Thymus (tissue), 11 donors: ENCODE data around the gene MCC. TPM values are rescaled to one million over a fixed set of nuclear protein-coding genes. Genes with fewer than 3 reads are reported as not detected.
A peak's percentile ranks its signal among the peaks of the same experiment; 100 is the strongest.

ENCODE experiments used
- DNase-seq, 9 donors: peaks; one replicate each; pipeline ENCODE4 v3.0.0-alpha.2; 2013; ENCODE audit warnings: low spot score in 9 of 9, low read depth in 6 of 9, missing footprints in 1 of 9
- H3K27ac ChIP-seq, 2 donors: one replicate each; pipeline ENCODE4 v1.5.1; 2013; ENCODE audit warnings: control low read depth in 1 of 2, low read depth in 1 of 2, low read length in 1 of 2, mild to moderate bottlenecking in 1 of 2, moderate library complexity in 1 of 2
- H3K27me3 ChIP-seq, 2 donors: one replicate each; pipeline ENCODE4 v1.5.1; 2013; ENCODE audit warnings: low read length in 1 of 2; ENCODE audit not compliant: control insufficient read depth in 2 of 2, insufficient read depth in 1 of 2
- H3K36me3 ChIP-seq, 2 donors: one replicate each; pipeline ENCODE4 v1.5.1; 2013; ENCODE audit warnings: low read length in 1 of 2, mild to moderate bottlenecking in 1 of 2, moderate library complexity in 1 of 2; ENCODE audit not compliant: control insufficient read depth in 2 of 2, insufficient read depth in 2 of 2
- H3K4me1 ChIP-seq, 2 donors: one replicate each; pipeline ENCODE4 v1.5.1; 2013; ENCODE audit warnings: low read length in 2 of 2; ENCODE audit not compliant: control insufficient read depth in 2 of 2, insufficient read depth in 2 of 2
- H3K4me3 ChIP-seq, 2 donors: one replicate each; pipeline ENCODE4 v1.5.1; 2013; ENCODE audit warnings: low read length in 2 of 2, control low read depth in 1 of 2, mild to moderate bottlenecking in 1 of 2
- H3K9me3 ChIP-seq, 2 donors: one replicate each; pipeline ENCODE4 v1.5.1; 2013; ENCODE audit warnings: low read length in 1 of 2, mild to moderate bottlenecking in 1 of 2; ENCODE audit not compliant: control insufficient read depth in 2 of 2, insufficient read depth in 1 of 2
- WGBS: extraction: QIAGEN DNeasy Blood & Tissue Kit; methylation state at CpG from one replicate; pipeline ENCODE4 v1.1.7; 2013; 5-methylcytosine and 5-hydroxymethylcytosine counted together
- polyA plus RNA-seq: library from polyadenylated mRNA; stranded (reverse); fragments of 200-250 nt; gene quantifications from one replicate; pipeline ENCODE4 v1.2.3, GENCODE V29; 2013
- total RNA-seq: library from RNA; stranded (reverse); fragments of 120-200 nt; gene quantifications from one replicate; pipeline ENCODE4 v1.2.4, GENCODE V29; 2013
- donor health status: healthy.

MCC gene
- total and polyA plus RNA-seq, 2 donors = 5.1 to 7.0 TPM

DNA sequence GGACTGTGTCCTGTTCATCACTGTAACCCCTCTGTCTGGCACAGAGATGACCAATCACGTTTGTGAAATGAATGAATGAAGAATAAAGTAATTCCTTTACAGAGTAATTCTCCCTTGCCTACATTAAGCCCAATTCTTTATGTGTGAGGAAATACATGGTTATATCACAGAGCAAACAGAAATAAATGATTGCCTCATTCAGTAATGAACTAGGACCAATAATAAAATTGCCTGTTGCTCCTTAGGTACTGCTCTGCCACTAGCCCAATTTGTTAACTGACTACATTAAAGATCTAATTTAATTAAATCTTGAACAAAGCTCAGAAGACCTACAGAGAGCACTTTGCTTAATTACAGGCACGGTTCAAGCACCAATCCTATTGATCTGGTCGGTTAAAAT is 389.9 kb downstream of the MCC start:
- no peaks in the 10 kb centered on the region for H3K9me3 ChIP-seq
- WGBS = 80% methylated on average over 3 of the region's 3 CpGs
- H3K27ac ChIP-seq = no peak overlapping the region
- no peak overlapping the region for H3K4me3 ChIP-seq
- DNase-seq = no peak
- H3K27me3 ChIP-seq = no peaks in the 10 kb centered on the region
- no peaks in the 10 kb centered on the region for H3K4me1 ChIP-seq
- H3K36me3 ChIP-seq = no peaks in the 10 kb centered on the region

DNA sequence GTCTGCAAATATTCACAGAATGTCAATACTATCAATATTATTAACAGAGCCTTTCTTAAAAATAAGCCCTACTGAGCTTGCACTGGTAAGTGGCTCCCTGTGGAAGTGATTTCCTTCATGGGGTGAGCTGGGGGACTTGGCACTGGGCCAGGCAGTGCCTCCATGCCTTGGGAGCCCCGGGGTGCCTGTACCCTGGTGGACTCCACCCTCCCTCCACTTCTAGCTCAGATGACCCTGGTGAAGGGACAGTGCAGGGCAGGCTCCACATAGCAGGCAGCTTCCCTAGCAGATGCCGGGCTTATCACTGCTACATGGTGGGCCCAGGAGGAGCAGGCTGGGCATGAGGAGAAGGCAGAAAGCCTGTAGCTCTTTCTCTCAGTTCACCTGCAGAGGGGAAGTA is 392.4 kb downstream of the MCC start:
- no peak for DNase-seq
- WGBS = 92% methylated on average over 2 of the region's 2 CpGs
- H3K36me3 ChIP-seq = no peaks in the 10 kb centered on the region

DNA sequence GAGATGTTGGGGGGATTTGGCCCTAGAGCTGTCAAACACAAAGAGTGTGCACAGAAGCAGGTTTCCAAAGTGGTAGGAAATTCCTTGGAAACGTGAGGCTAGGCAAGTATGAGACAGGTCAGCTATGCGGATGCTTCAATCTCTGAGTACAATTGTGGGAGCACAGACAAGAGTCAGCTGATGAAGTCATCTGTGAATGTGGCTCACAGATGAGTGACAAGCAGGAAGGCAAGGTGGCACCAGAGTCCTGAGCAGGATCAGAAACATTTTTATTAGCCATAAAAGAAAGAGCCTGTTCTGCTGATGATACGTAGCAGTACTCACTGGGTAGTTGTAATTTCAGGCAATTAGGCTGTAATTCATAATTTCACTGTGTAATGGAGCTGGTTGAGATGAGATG is 394.7 kb downstream of the MCC start:
- Histone ChIP-seq H3K36me3 (no peaks in the 10 kb centered on the region), H3K27ac (no peak overlapping the region), H3K4me1 (peaks cover 0 to 6% of the 10 kb centered on the region in 2 donors), H3K9me3 (no peaks in the 10 kb centered on the region), H3K27me3 (peaks cover 0 to 4% of the 10 kb centered on the region in 2 donors), H3K4me3 (no peak overlapping the region)
- WGBS = 93% methylated on average over 3 of the region's 3 CpGs
- no peak for DNase-seq

More for the DNA sequence above, 392.4 kb downstream of the MCC start:
- no peak overlapping the region for H3K27ac ChIP-seq
- H3K4me3 ChIP-seq = no peak overlapping the region
- peaks cover 0 to 4% of the 10 kb centered on the region in 2 donors for H3K4me1 ChIP-seq
- no peaks in the 10 kb centered on the region for H3K9me3 ChIP-seq
- no peaks in the 10 kb centered on the region for H3K27me3 ChIP-seq

DNA sequence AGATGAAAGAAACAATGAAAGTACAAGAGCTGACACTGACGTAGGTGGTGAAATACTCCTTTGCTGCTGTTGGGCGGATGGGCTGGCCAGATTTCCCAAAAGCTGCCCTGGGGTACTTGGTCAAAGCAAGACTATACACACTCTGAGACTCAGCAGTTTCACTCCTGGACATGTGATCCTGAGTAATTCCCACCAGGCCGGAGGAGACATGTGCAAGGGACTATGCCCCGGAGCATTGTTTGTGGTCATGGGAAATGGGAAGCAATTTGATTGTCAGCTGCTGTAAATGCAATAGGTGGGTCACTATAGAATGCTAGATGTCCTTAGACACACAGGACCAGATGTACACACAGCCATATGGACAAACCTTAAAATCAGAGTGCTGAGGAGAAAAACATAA is 395.6 kb downstream of the MCC start:
- Histone ChIP-seq H3K27me3 (peaks cover 0 to 4% of the 10 kb centered on the region in 2 donors), H3K4me1 (peaks cover 0 to 6% of the 10 kb centered on the region in 2 donors), H3K4me3 (no peak overlapping the region), H3K27ac (no peak overlapping the region), H3K9me3 (no peaks in the 10 kb centered on the region), H3K36me3 (no peaks in the 10 kb centered on the region)
- 70% methylated on average over 4 of the region's 4 CpGs for WGBS
- DNase-seq = no peak

DNA sequence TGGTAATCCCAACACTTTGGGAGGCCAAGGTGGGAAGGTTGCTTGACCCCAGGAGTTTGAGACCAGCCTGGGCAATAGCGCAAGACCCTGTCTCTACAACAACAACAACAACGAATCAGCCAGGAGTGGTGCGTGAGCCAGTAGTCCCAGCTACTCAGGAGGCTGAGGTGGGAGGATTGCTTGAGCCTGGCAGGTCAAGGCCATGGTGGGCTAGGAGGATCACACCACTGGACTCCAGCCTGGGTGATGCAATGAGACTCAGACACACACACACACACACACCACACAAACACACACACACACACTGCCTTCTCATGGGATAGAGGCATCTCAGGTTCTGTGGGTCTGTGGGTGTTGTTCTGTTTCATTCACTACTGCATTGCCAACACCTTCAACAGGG is 396.6 kb downstream of the MCC start:
- no peak overlapping the region for H3K27ac ChIP-seq

DNA sequence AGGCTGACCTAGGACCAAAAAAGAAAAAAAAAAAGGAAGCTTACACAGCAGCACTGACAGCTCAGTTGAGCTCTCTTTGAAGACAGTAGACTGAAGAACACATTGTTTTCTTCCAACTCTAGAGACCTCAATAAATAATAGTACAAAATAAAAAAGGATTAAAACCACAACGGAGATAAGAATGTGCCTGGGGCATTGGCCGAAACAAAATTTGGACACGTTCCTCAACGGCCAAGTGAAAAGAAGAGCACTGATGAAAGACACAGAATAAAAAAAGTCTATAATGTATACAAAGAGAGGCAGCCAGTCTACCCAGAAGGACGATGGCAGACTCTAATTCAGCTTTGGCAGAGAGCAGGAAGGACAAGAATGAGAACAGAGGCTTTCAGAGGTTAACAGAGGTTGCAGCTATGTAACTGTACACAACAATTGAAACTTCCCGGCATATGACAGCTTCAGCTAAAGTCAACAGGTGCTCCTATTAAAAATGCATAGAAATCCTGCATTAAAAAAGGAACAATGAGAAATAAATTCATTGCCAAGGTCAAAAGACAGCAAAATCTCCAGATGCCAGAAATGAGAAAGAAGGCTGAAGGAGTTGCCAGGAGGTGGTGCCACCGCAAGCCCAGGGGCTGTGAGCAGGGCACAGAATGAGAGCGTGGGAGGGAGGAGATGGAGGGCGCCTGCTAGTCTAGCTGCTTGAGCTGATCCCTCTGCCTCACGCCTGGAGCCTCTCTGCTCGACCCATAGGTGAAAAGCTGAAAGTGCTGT is 397.7 kb downstream of the MCC start:
- no peaks in the 10 kb centered on the region for H3K9me3 ChIP-seq
- peaks cover 0 to 6% of the 10 kb centered on the region in 2 donors for H3K4me1 ChIP-seq
- H3K27ac ChIP-seq = peak overlapping the region in 1 of 2 donors; percentile 55
- peaks cover 0 to 8% of the 10 kb centered on the region in 2 donors for H3K27me3 ChIP-seq
- no peak overlapping the region for H3K4me3 ChIP-seq
- WGBS = 83% methylated on average over 11 of the region's 11 CpGs
- DNase-seq = peak in 1 of 9 donors; percentile 18
- no peaks in the 10 kb centered on the region for H3K36me3 ChIP-seq

More for the DNA sequence above, 396.6 kb downstream of the MCC start:
- Histone ChIP-seq H3K27me3 (peaks cover 0 to 8% of the 10 kb centered on the region in 2 donors), H3K4me1 (peaks cover 0 to 6% of the 10 kb centered on the region in 2 donors), H3K4me3 (no peak overlapping the region), H3K9me3 (no peaks in the 10 kb centered on the region), H3K36me3 (no peaks in the 10 kb centered on the region)
- no peak for DNase-seq
- over 99% methylated on average over 3 of the region's 3 CpGs for WGBS

DNA sequence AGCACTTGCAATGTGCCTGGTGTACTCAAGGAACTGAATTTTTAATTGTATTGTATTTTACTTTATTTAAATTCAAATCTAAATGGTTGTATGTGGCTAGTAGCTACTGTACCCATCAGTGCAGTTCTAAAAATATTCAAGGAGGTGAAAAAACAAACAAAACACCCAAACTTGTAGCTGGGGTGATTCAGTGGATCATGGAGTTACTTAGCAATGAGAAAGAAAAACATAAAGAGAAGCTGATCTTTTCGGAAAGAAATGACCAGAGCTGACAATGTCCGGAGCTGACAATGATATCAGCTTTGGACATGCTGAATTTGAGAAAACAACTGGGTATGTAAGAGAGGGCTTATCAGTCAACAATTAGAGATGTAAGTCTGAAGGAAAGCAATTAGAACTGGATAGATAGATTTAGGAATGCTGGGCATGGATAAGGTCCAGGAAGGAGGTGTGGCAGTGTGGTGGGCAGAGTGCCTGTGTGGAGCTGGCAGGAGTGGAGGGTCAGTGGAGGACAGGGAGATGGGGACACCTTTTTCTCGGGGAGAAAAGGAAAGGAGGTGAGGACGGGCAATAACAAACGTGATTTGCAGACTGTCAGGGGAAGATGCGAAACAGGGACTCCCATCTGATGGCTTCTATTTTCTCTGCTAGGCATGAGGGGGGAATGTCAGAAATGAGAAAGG is 398.5 kb downstream of the MCC start:
- no peaks in the 10 kb centered on the region for H3K9me3 ChIP-seq
- H3K36me3 ChIP-seq = no peaks in the 10 kb centered on the region
- 85% methylated on average over 6 of the region's 6 CpGs for WGBS
- no peak overlapping the region for H3K27ac ChIP-seq
- H3K27me3 ChIP-seq = peaks cover 0 to 8% of the 10 kb centered on the region in 2 donors
- no peak for DNase-seq
- H3K4me1 ChIP-seq = peaks cover 0 to 6% of the 10 kb centered on the region in 2 donors
- H3K4me3 ChIP-seq = no peak overlapping the region

DNA sequence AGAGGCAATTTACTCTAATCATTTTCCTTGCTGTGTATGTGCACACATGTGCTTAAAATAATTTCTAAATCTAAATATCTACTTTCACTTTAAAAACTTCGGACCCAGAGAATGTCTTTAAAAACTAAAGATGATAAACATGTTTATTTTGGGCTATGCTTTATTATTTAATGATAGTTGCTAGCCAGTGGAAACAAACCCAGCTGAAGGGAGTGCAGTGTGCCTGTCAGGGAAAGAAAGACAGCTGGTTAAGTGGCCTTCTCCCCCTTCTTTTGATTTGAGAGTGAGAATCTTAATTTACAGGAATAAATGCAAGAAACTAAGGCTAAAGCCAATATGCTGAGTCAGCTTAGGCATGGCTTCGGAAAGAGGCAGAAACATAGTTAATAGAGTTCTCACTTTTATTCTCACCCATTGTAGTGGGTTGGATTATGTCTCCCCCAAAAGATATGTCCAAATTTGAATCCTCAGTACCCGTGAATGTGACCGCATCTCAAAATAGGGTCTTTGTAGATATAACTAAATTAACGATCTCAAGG is 400.2 kb downstream of the MCC start:
- H3K36me3 ChIP-seq = no peaks in the 10 kb centered on the region
- peaks cover 0 to 8% of the 10 kb centered on the region in 2 donors for H3K27me3 ChIP-seq
- no peak overlapping the region for H3K27ac ChIP-seq
- no peak for DNase-seq
- H3K4me1 ChIP-seq = peaks cover 0 to 6% of the 10 kb centered on the region in 2 donors
- no peaks in the 10 kb centered on the region for H3K9me3 ChIP-seq
- WGBS = 95% methylated on average over 5 of the region's 5 CpGs
- H3K4me3 ChIP-seq = no peak overlapping the region

DNA sequence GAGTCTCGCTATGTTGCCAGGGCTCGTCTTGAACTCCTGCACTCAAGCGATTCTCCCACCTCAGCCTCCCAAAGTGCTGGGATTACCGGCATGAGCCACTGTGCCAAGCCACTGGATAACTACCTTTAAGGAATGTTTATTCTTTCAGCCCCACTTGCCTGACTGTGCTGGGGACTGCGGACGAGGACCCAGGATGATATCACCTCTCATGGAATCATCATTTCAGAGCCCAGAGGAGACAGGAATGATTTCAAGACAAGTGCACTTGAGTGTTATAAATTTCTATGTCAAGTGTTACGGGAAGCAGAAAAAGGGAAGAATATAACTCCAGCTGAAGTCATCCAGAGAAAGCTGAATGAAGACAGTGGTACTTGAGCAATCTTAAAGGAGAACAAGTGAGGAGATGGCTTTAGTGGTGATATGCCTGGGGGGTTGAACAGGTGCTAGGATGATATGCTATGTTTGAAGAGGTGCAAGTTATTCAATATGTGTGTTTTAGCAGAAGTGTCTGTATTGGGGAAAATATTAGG is 402.3 kb downstream of the MCC start:
- Histone ChIP-seq H3K27ac (no peak overlapping the region), H3K36me3 (no peaks in the 10 kb centered on the region), H3K9me3 (no peaks in the 10 kb centered on the region), H3K27me3 (peaks cover 0 to 8% of the 10 kb centered on the region in 2 donors), H3K4me1 (peaks cover 0 to 9% of the 10 kb centered on the region in 2 donors), H3K4me3 (no peak overlapping the region)
- no peak for DNase-seq
- 97% methylated on average over 7 of the region's 7 CpGs for WGBS
